GM13977 (cell line): Measurements from ENCODE around the gene ZDHHC11.
"Not testable (repeated sequence)": the region's sequence is repeated elsewhere in the genome, so short reads cannot be mapped to it uniquely, and the experiment has no call there.

Experiments
- DNase-seq: peaks from one replicate; pipeline ENCODE4 v3.0.0; 2012; ENCODE audit warnings: low spot score
- CTCF ChIP-seq: IDR thresholded peaks from 2 replicates; pipeline ENCODE4 v1.5.1; 2012; ENCODE audit warnings: mild to moderate bottlenecking, control low read depth; ENCODE audit not compliant: insufficient read depth; ENCODE audit errors: extremely low read depth, missing control alignments
- in situ Hi-C: fragments of 300-500 bp; cut with MboI; formaldehyde crosslinking; loops from one replicate; pipeline ENCODE4 v1.12.0; 2022; ENCODE audit warnings: low sequenced_read_pairs, low pct_unique_long_range_greater_than_20kb, mixed read lengths, inconsistent platforms; ENCODE audit not compliant: unreplicated experiment

Gene ZDHHC11

GRCh38 chr5:858726-859125 lies 7.9 kb upstream of the ZDHHC11 start:
- DNase-seq = no peak
- in situ Hi-C loops = no loop called here
- no peak for TF ChIP-seq CTCF

GRCh38 chr5:856531-857425 lies 6.0 kb upstream of the ZDHHC11 start:
- DNase-seq = no peak
- no peak for TF ChIP-seq CTCF
- in situ Hi-C loops = no loop called here

GRCh38 chr5:855771-856530 lies 5.2 kb upstream of the ZDHHC11 start:
- DNase-seq = no peak

GRCh38 chr5:854966-855743 lies 4.4 kb upstream of the ZDHHC11 start:
- no peak for TF ChIP-seq CTCF
- in situ Hi-C loops = no loop called here
- DNase-seq = no peak

More at GRCh38 chr5:855771-856530, 5.2 kb upstream of the ZDHHC11 start:
- in situ Hi-C loops = no loop called here
- TF ChIP-seq CTCF = no peak

- in situ Hi-C loops = no loop called here
- DNase-seq = no peak
- TF ChIP-seq CTCF = no peak
Observed at GRCh38 chr5:854217-854616, 3.4 kb upstream of the ZDHHC11 start.

GRCh38 chr5:853416-854090 lies 2.8 kb upstream of the ZDHHC11 start:
- in situ Hi-C loops, DNase-seq: not testable (repeated sequence)
